ENCODE results near the gene PDCD1.

PDCD1 gene

GRCh38 chr2:241901500-241902351, 43.0 kb upstream of the PDCD1 start:
- TF ChIP-seq ZNF223 (tag by site-specific recombination; IDR thresholded peaks at IDR 0.05), result no peak
- POLR2A ChIA-PET, result no interaction called here
- CTCF ChIA-PET, result interaction anchor here (0.6 to 0.9 kb wide), 2 partner anchors 23 to 109 kb away, joined by 3 read pairs; no protein-coding TSS in a partner anchor
- H3K36me3 ChIP-seq (ENCODE audit: control insufficient read depth in 2 of 2, insufficient read depth in 1 of 2, low read length in 2 of 2), result no peaks in the 10 kb centered on the region
- H3K27ac ChIP-seq (ENCODE audit: extremely low read depth, low read depth, low read length), result no peak overlapping the region
- H3K9me3 ChIP-seq (ENCODE audit: control insufficient read depth, insufficient read depth, low read depth, low read length), result no peaks in the 10 kb centered on the region
- no peak overlapping the region for H3K4me3 ChIP-seq (ENCODE audit: low read depth, low read length)
- H3K4me1 ChIP-seq (ENCODE audit: control insufficient read depth, insufficient read depth, low read length), result no peaks in the 10 kb centered on the region

- H3K27ac ChIP-seq (ENCODE audit: extremely low read depth, low read depth, low read length), result no peak overlapping the region
- H3K9me3 ChIP-seq (ENCODE audit: control insufficient read depth, insufficient read depth, low read depth, low read length), result no peaks in the 10 kb centered on the region
- CTCF ChIA-PET, result interaction anchor here (0.9 kb wide), 1 partner anchor 22 kb away, joined by 3 read pairs; no protein-coding TSS in a partner anchor
- H3K4me3 ChIP-seq (ENCODE audit: low read depth, low read length), result no peak overlapping the region
- H3K36me3 ChIP-seq (ENCODE audit: control insufficient read depth in 2 of 2, insufficient read depth in 1 of 2, low read length in 2 of 2), result no peaks in the 10 kb centered on the region
- TF ChIP-seq GLIS1 (tag by site-specific recombination; IDR thresholded peaks at IDR 0.05) (no peak), KLF17 (tag by site-specific recombination; IDR thresholded peaks at IDR 0.05) (no peak), ZNF777 (tag by site-specific recombination; IDR thresholded peaks at IDR 0.05; ENCODE audit: borderline replicate concordance) (no peak), ZBTB26 (tag by site-specific recombination; optimal IDR thresholded peaks at IDR 0.05) (no peak), ZNF423 (tag by site-specific recombination; IDR thresholded peaks at IDR 0.05) (no peak), ZNF362 (tag by site-specific recombination; IDR thresholded peaks at IDR 0.05) (no peak), GLIS2 (tag by site-specific recombination; IDR thresholded peaks at IDR 0.05) (no peak), YY1 (tag by site-specific recombination; IDR thresholded peaks at IDR 0.05) (no peak), ZNF664 (tag by site-specific recombination; IDR thresholded peaks at IDR 0.05) (no peak), ZNF654 (tag by site-specific recombination; IDR thresholded peaks at IDR 0.05; ENCODE audit: low read depth) (no peak), KLF8 (tag by site-specific recombination; IDR thresholded peaks at IDR 0.05) (no peak), ZSCAN5A (tag by site-specific recombination; IDR thresholded peaks at IDR 0.05) (no peak), ZNF350 (tag by site-specific recombination; IDR thresholded peaks at IDR 0.05) (no peak), ZNF404 (tag by site-specific recombination; IDR thresholded peaks at IDR 0.05) (no peak), WT1 (tag by site-specific recombination; IDR thresholded peaks at IDR 0.05) (no peak), ZNF530 (tag by site-specific recombination; IDR thresholded peaks at IDR 0.05; ENCODE audit: low read depth) (no peak), ZNF394 (tag by site-specific recombination; IDR thresholded peaks at IDR 0.05; ENCODE audit: borderline replicate concordance) (no peak)
- no peaks in the 10 kb centered on the region for H3K4me1 ChIP-seq (ENCODE audit: control insufficient read depth, insufficient read depth, low read length)
- POLR2A ChIA-PET, result no interaction called here
Measured at GRCh38 chr2:241901018-241901380, 42.3 kb upstream of the PDCD1 start.

All from HEK293 (cell line).